GM19467 (cell line): ENCODE results near the gene PLEKHF1.
"Not testable (repeated sequence)": the region's sequence is repeated elsewhere in the genome, so short reads cannot be mapped to it uniquely, and the experiment has no call there.

ENCODE experiments used
- ATAC-seq: cut with Tn5 transposase; IDR thresholded peaks from one replicate; pipeline ENCODE4 v1.9.1; 2021; ENCODE audit warnings: mild to moderate bottlenecking, moderate library complexity; ENCODE audit not compliant: unreplicated experiment

Gene PLEKHF1

GRCh38 chr19:29665215-29665825, at the start of gene PLEKHF1:
Gene PLEKHF1, plus strand, starts transcription at chr19:29665461. Its CDS starts 8,379 bp downstream, at chr19:29673840.
- peak; percentile 87 for ATAC-seq

- no peak for ATAC-seq
These were observed 49.3 kb upstream of the PLEKHF1 start for GRCh38 chr19:29615891-29616425.

- ATAC-seq: no peak
These were observed 48.7 kb upstream of the PLEKHF1 start for GRCh38 chr19:29616541-29616940.

- ATAC-seq: no peak
These were observed 47.6 kb upstream of the PLEKHF1 start for GRCh38 chr19:29617366-29618266.

GRCh38 chr19:29618434-29618833, 46.8 kb upstream of the PLEKHF1 start:
- no peak for ATAC-seq

GRCh38 chr19:29618871-29619270, 46.4 kb upstream of the PLEKHF1 start:
- no peak for ATAC-seq

- no peak for ATAC-seq
These were observed 44.3 kb upstream of the PLEKHF1 start for GRCh38 chr19:29620931-29621351.

GRCh38 chr19:29622166-29623070, 42.8 kb upstream of the PLEKHF1 start:
- no peak for ATAC-seq

GRCh38 chr19:29623726-29624488, 41.4 kb upstream of the PLEKHF1 start:
- no peak for ATAC-seq

GRCh38 chr19:29624489-29625185, 40.6 kb upstream of the PLEKHF1 start:
- ATAC-seq: no peak

- no peak for ATAC-seq
These were observed 40.0 kb upstream of the PLEKHF1 start for GRCh38 chr19:29625186-29625651.

- ATAC-seq: no peak
These were observed 38.9 kb upstream of the PLEKHF1 start for GRCh38 chr19:29626386-29626785.

- not testable (repeated sequence) for ATAC-seq
These were observed 38.4 kb upstream of the PLEKHF1 start for GRCh38 chr19:29626832-29627231.

- ATAC-seq: no peak
These were observed 36.4 kb upstream of the PLEKHF1 start for GRCh38 chr19:29628661-29629385.

GRCh38 chr19:29629836-29630534, 35.3 kb upstream of the PLEKHF1 start:
- no peak for ATAC-seq

GRCh38 chr19:29630655-29631054, 34.6 kb upstream of the PLEKHF1 start:
- ATAC-seq: no peak

GRCh38 chr19:29631450-29631849, 33.8 kb upstream of the PLEKHF1 start:
- ATAC-seq: no peak

GRCh38 chr19:29634002-29634401, 31.3 kb upstream of the PLEKHF1 start:
- no peak for ATAC-seq
